Measurements from ENCODE around the gene CA5B.
"Not testable (repeated sequence)": the region's sequence is repeated elsewhere in the genome, so short reads cannot be mapped to it uniquely, and the experiment has no call there.

The CA5B gene, protein sequence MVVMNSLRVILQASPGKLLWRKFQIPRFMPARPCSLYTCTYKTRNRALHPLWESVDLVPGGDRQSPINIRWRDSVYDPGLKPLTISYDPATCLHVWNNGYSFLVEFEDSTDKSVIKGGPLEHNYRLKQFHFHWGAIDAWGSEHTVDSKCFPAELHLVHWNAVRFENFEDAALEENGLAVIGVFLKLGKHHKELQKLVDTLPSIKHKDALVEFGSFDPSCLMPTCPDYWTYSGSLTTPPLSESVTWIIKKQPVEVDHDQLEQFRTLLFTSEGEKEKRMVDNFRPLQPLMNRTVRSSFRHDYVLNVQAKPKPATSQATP

DNA sequence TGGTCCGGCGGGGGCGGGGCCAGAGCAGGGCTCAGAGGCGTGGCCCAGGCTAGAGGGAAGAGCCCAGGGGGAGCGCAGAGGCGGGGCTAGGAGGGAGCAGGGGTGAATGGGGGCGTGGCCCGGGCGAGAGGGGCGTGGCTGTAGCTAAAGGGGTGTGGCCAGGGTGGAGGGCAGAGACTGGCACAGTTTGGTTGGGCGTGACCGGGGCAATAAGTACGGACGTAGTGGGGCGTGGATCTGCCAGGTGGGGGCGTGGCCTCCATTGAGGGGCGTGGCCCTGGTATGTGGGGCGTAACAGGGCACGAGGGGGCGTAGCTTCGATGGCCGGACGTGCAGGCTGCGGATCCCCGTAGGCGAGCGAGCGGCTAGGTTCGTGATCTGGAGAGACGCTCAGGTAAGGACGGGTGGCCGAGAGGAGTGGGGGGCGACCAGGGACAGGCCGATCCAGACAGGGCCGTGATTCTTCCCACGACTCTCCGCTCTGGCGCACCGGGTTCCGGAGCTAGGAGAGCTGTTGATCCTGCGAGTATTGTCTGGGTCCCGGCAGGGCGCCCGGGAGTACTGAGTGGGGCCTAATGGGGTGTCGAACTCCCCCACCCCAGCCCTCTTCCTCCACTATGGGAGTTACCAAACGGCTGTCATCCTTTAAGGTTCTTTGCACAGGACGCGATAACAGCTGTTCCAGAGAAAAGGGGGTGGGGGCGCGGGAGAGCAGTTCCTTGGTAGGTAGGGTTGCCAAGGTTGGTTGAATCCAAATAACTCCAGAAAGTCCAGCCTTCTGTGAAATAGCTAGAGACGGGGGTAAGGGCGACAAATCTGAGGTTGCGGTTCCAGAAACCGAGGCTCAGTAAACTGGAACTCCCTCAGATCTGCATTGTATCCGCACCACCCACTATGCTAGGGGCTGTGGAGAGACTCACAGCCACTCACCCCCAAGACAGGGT is at the start of gene CA5B:
TSS of gene CA5B (plus strand) at position 312 of the 944 bp plus-strand sequence. CDS start 11,754 bp downstream, outside the sequence.
- DNase-seq, result peak; percentile 91

DNA sequence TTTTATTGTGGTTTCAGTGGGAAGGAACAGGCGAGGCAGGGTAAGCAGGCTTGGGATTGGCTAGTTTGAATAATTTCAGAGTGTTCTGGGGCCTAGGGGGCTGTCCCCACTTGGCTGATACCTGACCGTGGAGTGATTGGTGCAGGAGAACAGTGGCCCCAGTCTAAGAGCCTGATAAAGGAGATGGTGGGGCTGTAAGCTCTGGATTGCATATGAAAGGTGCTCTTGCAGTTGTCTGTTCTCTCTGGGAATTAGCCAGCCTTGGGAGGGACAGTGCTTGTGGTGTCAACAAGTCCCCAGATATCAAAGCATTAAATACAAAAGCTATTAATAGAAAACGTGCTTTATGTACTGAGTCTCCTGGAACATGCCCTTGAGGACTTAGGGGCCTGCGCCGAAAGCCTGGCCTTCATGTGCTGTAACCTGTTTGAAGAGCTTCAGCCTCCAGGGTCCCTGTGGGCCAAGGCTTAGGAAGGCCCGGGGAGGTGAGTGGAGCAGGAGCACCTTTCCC is 43.1 kb upstream of the CA5B start:
- no peak for DNase-seq

DNA sequence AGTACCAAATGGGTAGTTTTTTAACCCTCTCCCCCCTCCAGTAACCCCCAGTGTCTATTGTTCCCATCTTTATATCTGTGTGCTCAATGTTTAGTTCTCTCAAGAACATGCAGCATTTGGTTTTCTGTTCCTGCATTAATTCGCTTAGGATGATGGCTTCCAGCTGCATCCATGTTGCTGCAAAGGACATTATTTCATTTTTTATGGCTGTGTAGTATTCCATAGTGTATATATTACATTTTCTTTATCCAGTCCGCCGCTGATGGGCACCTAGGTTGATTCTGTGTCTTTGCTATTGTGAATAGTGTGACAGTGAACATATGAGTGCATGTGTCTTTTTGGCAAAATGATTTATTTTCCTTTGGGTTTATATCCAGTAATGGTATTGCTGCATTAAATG is 41.6 kb upstream of the CA5B start:
- DNase-seq, result no peak

GRCh38 chrX:15702488-15703371 is 35.3 kb upstream of the CA5B start:
- no peak for DNase-seq

DNA sequence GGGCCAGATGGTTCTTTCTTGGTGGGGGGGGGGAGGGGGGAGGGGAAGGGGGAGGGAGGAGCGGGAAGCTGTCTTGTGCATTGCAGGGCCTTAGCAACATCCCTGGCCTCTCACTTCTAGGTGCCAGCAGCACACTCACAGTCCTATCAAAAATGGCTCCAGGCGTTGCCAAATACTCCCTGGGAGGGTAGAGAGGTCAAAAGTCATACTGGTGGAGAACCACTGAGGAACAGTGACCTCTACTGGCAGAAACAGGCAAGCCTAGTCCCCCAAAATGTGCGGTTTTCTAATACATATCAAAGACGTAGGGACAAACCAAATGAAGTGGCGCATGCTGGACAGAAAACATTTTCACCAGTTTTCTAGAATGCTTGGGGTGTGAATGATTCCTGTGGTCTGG is 34.3 kb upstream of the CA5B start:
- DNase-seq, result not testable (repeated sequence)

- DNase-seq, result not testable (repeated sequence)
These were observed 33.8 kb upstream of the CA5B start for GRCh38 chrX:15704273-15704672.

GRCh38 chrX:15714529-15714928 is 23.5 kb upstream of the CA5B start:
- DNase-seq, result no peak

DNA sequence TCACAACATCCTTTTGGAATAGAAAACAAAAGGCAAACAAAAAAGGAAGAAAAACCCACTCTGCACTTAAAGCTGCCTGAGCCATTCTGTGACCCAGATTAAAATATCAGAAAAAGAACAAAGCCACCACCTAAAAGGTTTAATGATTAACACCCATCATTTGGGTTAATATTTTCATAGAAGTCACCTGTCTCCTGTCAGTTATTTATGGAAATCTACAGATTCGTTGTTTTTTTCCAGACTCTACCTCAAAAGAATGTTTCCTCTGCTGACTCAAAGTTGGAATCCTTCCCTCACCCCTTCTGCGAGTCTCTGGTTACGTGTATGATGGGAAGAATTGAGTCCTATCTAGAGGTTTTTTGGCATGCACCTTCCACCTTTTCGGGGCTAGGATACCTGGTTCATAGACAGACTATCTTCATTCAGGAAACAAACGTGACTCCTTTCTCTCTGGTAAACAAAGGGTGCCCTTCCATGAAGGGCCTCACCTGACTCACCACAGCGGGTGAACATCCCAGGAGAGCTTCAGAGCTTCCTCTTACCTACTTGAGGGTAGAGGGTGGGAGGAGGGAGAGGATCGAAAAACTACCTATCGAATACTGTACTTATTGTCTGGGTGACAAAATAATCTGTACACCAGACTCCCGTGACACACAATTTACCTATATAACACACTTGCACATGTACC is 19.6 kb upstream of the CA5B start:
- no peak for DNase-seq

DNA sequence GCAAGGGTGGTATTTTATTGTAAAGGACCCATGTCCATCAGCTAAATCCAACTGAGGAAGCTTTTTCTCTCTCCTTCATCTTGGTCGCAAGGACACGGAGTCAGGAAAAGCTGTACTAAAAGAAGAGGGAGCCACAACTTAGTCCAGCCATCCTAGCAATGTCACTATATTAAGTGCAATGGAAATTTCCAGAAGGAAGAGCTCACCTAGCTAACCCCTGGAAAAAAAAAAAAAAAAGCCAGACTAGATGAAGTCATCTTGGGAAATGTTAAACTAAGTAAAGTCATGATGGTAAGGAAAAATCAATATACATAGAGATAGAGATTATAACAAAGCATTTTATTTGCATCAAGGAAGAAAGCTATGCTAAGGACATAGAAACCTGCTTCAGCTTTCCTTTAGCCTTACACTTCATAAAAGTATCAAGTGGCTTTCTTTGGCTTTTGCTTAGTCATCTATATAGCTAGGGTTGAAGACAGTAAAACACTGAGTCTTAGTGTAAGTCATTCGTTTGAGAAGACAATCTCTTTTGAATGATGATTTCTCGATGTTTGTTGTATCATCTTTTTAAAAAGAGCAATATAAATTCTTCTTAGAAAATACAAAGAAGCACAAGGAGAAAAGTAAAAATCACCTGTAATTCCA is 18.6 kb upstream of the CA5B start:
- no peak for DNase-seq

DNA sequence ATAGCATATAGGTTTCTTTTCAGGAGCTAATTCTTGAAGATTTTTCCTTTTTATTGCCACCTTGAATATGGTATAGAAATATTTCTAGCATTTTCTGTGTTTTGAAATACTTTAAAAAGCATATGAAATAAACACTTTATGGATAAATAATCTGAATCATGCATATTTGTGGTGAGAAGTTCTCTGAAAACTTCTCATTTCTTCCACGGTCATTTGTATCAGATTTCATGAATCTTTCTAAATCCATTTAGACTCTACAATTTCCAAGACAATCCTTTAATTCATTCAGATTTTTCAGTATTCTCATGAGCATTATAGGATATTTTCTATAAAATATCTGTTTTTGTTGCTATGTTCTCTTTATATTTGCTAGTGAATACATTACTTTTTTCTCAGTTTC is 16.2 kb upstream of the CA5B start:
- DNase-seq, result no peak

- no peak for DNase-seq
These were observed 14.1 kb upstream of the CA5B start for GRCh38 chrX:15723887-15724517.

DNA sequence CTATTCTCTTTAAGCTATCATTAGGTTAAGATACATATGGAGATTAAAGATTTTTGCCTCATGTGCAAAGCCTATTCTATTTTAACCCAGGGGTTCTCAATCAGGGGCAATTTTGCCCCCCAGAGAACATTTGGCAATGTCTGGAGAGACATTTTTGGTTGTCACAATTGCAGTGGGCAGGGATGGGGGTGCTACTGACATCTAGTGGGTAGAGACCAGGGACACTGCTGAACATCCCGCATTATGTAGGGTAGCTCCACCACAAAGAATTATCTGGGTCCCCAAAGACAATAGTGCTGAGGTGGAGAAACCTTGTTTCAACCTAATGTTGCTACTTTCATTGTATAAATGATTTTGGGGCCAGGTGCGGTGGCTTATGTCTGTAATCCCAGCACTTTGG is 13.2 kb upstream of the CA5B start:
- no peak for DNase-seq

GRCh38 chrX:15731368-15731767 is 6.7 kb upstream of the CA5B start:
- not testable (repeated sequence) for DNase-seq

DNA sequence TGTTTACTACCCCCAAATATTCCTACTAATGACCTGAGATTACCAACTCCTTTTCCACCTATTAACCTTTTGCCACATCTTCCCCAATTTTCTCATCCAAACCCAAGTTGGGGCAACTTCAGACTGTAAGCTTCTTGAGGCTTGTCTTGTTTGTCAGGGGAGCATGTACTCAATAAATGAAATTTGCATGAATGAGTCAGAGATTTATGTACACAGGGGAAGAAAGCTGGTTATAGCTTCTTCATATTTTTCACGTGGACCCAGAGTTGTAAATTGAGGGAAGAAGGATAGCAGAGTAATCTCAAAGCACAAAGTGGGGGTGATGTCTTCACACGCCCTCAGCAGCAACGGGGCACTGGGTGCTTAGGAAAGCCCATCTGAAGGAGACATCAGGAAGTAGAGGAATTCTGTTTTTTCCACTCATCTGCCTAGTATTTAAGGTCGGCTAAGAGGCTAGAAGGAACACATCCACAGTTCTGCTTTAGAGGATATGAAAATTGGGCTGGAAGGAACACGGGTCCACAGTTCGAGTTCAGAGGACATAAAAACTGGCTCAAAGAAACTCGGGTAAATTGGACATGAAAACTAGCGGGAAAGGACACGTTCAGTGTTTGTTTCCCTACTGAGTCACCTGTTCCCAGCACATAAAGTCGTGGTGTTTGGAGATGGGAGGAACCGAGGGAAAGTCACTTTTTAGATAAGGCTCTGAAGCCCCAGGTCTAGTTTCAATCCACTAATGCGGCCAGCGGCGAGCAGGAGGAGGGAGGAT is 696 bp upstream of the CA5B start:
- DNase-seq, result peak; percentile 3

- DNase-seq, result no peak
These were observed 1.8 kb downstream of the CA5B start for GRCh38 chrX:15739886-15740285.

GRCh38 chrX:15744181-15744867 is 6.3 kb downstream of the CA5B start:
- peak; percentile 85 for DNase-seq

DNA sequence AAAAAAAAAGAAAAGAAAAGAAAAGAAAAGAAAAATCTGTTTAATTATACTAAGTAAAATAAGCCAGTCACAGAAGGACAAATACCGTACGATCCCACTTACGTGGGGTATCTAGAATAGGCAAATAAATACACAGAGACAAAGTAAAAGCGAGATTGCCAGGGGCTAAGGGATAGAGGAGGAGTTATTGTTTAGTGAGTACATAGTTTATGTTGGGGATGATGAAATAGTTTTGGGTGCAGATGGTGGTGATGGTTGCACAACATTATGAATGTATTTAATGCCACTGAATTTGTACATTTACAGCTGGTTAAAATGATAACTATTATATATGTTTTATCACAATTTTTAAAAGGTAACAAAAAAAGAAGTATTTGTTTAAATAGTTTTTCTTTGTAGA is 7.1 kb downstream of the CA5B start:
- DNase-seq, result no peak

DNA sequence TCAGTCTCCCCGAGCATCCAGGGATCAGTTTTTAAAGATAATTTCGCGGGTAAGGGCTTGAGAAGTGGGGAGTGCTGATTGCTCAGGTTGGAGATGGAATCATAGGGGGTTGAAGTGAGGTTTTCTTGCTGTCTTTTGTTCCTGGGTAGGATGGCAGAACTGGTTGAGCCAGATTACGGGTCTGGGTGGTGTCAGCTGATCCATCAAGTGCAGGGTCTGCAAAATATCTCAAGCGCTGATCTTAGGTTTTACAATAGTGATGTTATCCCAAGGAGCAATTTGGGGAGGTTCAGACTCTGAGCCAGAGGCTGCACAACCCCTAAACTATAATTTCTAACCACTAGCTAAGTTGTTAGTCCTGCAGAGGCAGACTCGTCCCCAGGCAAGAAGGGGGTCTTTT is 8.6 kb downstream of the CA5B start:
- not testable (repeated sequence) for DNase-seq

DNA sequence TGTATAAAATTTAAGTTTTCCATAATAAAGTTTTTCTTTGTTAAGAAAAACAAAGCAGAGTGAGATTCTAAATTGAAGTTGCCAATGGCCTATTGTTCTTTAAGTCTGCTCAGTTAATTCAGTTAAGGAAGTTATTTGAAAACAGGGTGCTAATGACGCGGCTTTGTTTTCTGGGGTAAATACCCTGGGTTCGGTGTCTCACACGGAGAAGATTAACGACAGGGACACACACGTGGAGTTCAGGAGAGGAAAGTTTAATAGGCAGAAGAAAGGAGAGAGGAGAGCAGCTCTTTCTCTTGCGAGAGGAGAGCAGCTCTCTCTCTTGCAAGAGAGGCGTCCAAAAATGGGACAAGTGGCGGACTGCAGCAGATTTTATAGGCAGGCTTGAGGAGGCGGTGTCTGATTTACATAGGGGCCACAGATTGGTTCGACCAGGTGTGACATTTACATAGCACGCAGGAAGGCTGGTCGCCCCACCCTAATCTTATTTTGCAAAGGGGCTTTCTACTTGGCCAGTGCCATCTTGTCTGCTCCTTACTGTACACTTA is 9.6 kb downstream of the CA5B start:
- no peak for DNase-seq

Measured in hematopoietic multipotent progenitor cell treated with erythropoietin and hydrocortisone succinate and interleukin-3 and kit ligand, for 8 days (in vitro differentiated cells).